WERI-Rb-1 (cell line): Measurements from ENCODE around the gene GBX2.
A peak's percentile ranks its signal among the peaks of the same experiment; 100 is the strongest.

Experiments used
- DNase-seq: peaks from one replicate; pipeline ENCODE4 v3.0.0-alpha.2; 2020
- H3K27ac ChIP-seq: fragments of 250-450 bp; sonication (Bioruptor Pico); 2 replicates; pipeline ENCODE4 v1.5.1; 2020; ENCODE audit warnings: mild to moderate bottlenecking, moderate library complexity
- H3K27me3 ChIP-seq: fragments of 250-450 bp; sonication (Bioruptor Pico); 2 replicates; pipeline ENCODE4 v1.5.1; 2021; ENCODE audit warnings: mild to moderate bottlenecking, low read depth, moderate library complexity; ENCODE audit not compliant: insufficient read depth, severe bottlenecking
- H3K36me3 ChIP-seq: fragments of 250-450 bp; sonication (Bioruptor Pico); 2 replicates; pipeline ENCODE4 v1.5.1; 2020; ENCODE audit warnings: mild to moderate bottlenecking, moderate library complexity
- H3K4me3 ChIP-seq: 2 replicates; pipeline ENCODE4 v1.5.1; 2011; ENCODE audit warnings: low read depth, mild to moderate bottlenecking, control low read depth, low read length
- H3K9me3 ChIP-seq: fragments of 250-450 bp; sonication (Bioruptor Pico); 2 replicates; pipeline ENCODE4 v1.5.1; 2021; ENCODE audit warnings: mild to moderate bottlenecking, moderate library complexity; ENCODE audit not compliant: severe bottlenecking
- TF ChIP-seq, protein P1 (sequence below): IDR thresholded peaks from 2 replicates; pipeline ENCODE4 v1.5.1; 2011; ENCODE audit warnings: low read depth, mild to moderate bottlenecking, control low read depth, inconsistent platforms, low read length

The GBX2 gene

GRCh38 chr2:236169741-236170589 is 1.8 kb upstream of the GBX2 start:
- no peak overlapping the region for H3K4me3 ChIP-seq

GRCh38 chr2:236169151-236169721 is 1.1 kb upstream of the GBX2 start:
- Histone ChIP-seq H3K27me3 (peaks cover 100% of the 10 kb centered on the region), H3K27ac (no peak overlapping the region), H3K36me3 (no peaks in the 10 kb centered on the region), H3K9me3 (peaks cover 5% of the 10 kb centered on the region), H3K4me3 (no peak overlapping the region)
- no peak for DNase-seq
- TF ChIP-seq, protein P1, sequence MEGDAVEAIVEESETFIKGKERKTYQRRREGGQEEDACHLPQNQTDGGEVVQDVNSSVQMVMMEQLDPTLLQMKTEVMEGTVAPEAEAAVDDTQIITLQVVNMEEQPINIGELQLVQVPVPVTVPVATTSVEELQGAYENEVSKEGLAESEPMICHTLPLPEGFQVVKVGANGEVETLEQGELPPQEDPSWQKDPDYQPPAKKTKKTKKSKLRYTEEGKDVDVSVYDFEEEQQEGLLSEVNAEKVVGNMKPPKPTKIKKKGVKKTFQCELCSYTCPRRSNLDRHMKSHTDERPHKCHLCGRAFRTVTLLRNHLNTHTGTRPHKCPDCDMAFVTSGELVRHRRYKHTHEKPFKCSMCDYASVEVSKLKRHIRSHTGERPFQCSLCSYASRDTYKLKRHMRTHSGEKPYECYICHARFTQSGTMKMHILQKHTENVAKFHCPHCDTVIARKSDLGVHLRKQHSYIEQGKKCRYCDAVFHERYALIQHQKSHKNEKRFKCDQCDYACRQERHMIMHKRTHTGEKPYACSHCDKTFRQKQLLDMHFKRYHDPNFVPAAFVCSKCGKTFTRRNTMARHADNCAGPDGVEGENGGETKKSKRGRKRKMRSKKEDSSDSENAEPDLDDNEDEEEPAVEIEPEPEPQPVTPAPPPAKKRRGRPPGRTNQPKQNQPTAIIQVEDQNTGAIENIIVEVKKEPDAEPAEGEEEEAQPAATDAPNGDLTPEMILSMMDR = no peak

More at GRCh38 chr2:236169741-236170589, 1.8 kb upstream of the GBX2 start:
- TF ChIP-seq, protein P1 = no peak
- Histone ChIP-seq H3K27ac (no peak overlapping the region), H3K9me3 (peaks cover 4% of the 10 kb centered on the region), H3K36me3 (no peaks in the 10 kb centered on the region), H3K27me3 (peaks cover 100% of the 10 kb centered on the region)
- DNase-seq = no peak

GRCh38 chr2:236167297-236168109 is 683 bp downstream of the GBX2 start:
- Histone ChIP-seq H3K36me3 (no peaks in the 10 kb centered on the region), H3K27me3 (peaks cover 88% of the 10 kb centered on the region), H3K4me3 (peak overlapping the region; percentile 44), H3K9me3 (peaks cover 3% of the 10 kb centered on the region), H3K27ac (no peak overlapping the region)
- TF ChIP-seq, protein P1 = peak; percentile 43; the same call in 1 of the 2 replicates
- peak; percentile 43 for DNase-seq

- TF ChIP-seq, protein P1 = no peak
- H3K27ac ChIP-seq = no peak overlapping the region
- no peak for DNase-seq
- H3K9me3 ChIP-seq = peaks cover 3% of the 10 kb centered on the region
- no peaks in the 10 kb centered on the region for H3K36me3 ChIP-seq
- H3K4me3 ChIP-seq = peak overlapping the region; percentile 44
- peaks cover 85% of the 10 kb centered on the region for H3K27me3 ChIP-seq
Observed at GRCh38 chr2:236166796-236167296, 1.3 kb downstream of the GBX2 start.

GRCh38 chr2:236165842-236166795 is 2.1 kb downstream of the GBX2 start:
- peaks cover 3% of the 10 kb centered on the region for H3K9me3 ChIP-seq
- H3K27me3 ChIP-seq = peaks cover 84% of the 10 kb centered on the region
- H3K27ac ChIP-seq = no peak overlapping the region
- no peak overlapping the region for H3K4me3 ChIP-seq
- TF ChIP-seq, protein P1 = no peak
- H3K36me3 ChIP-seq = no peaks in the 10 kb centered on the region
- no peak for DNase-seq
